Erythroblast (primary cell): ENCODE measurements around the gene IL26.

Source experiments
- GATA1 ChIP-seq: IDR thresholded peaks from 2 replicates; pipeline ENCODE4 v1.6.1; 2011; ENCODE audit warnings: low read depth, mild to moderate bottlenecking, control low read depth, low read length, moderate library complexity
- POLR2A ChIP-seq: IDR thresholded peaks from 2 replicates; pipeline ENCODE4 v1.6.1; 2011; ENCODE audit warnings: mild to moderate bottlenecking, low read length

DNA sequence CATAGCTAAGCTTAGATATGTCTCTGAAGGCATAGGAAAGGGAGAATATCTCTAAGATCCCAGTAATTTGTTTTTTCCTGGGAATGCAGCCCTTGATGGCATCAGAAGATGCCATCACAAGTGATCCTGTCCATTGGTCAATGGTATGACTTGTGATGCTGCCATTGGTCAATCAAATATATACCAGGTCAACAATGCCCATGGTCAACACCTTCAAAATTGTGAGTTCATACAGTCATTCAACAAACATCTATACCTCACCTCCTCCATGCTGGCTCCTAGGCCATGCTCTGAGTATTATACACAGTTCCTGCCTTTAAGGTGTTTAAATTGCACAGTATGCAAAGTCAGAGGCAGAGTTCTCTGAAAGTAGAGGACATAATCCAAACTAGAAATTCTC, 47.1 kb upstream of the IL26 start:
- no peak for TF ChIP-seq POLR2A
- TF ChIP-seq GATA1, result no peak
